GM18951 (cell line): ENCODE measurements around the gene SCN2A.

Source experiments
- POLR2A ChIP-seq: IDR thresholded peaks from 4 replicates; pipeline ENCODE4 v1.6.1; 2011; ENCODE audit warnings: mild to moderate bottlenecking; ENCODE audit not compliant: insufficient read length, insufficient read depth; ENCODE audit errors: extremely low read depth
- in situ Hi-C: fragments of 300-500 bp; cut with MboI; formaldehyde crosslinking; loops from one replicate; pipeline ENCODE4 v1.12.0; 2022; ENCODE audit warnings: low sequenced_read_pairs, mixed read lengths, inconsistent platforms; ENCODE audit not compliant: unreplicated experiment

Gene SCN2A

DNA sequence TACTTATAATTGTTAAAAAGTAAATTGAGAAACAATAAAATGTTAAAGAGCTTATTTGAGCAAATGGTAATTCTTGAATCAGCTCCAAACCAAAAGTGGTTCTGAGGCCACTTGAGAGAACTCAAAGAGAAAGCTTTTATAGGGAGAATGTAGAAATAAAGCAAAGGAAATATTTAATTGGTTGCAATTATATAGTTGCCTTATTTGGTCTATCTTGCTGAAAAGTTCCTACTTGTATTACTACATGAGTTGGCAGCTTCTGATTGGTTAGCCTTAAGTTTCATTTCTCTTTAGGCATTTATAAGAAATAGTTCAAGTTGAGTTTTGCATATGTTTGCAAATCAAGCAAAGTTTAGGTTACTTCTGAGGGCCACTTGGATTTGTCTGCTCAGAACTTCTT, 38.1 kb downstream of the SCN2A start:
- TF ChIP-seq POLR2A = no peak
- in situ Hi-C loops = no loop called here

DNA sequence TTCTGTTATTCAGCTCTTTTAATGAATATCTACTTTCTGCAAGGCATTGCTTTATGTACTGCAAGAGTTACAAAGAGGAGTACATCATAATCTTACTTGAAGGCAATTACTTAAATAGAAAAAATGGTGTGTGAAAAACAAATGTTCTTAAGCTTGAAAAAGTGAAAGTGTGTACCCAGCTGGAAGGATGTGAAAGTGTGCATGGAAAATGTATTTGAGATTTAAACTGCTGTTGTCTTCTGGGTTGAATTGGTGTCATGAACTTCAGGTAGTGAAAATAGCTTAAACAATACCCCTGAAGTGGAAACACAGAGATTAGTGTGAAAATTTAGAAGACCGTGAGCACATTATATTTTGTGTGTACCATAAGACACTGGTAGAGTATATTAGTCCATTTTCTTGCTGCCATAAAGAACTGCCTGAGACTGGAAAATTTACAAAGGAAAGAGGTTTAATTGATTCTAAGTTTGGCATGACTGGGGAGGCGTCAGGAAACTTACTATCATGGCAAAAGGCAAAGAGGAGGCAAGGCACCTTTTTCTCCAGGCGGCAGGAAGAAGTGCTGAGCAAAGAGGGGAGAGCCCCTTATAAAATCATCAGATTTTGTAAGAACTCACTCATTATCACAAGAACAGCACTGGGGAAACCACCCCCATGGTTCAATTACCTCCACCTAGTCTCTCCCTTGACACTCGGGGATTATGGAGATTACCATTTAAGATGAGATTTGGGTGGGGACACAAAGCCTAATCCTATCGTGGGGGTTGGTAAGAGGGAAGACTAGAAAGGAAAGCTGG, 38.8 kb downstream of the SCN2A start:
- in situ Hi-C loops = no loop called here

GRCh38 chr2:165280356-165280755, 41.1 kb downstream of the SCN2A start:
- TF ChIP-seq POLR2A = no peak
- in situ Hi-C loops = no loop called here

More for the DNA sequence above, 38.8 kb downstream of the SCN2A start:
- no peak for TF ChIP-seq POLR2A

- TF ChIP-seq POLR2A = no peak
- in situ Hi-C loops = no loop called here
Measured at GRCh38 chr2:165281387-165281786, 42.2 kb downstream of the SCN2A start.

GRCh38 chr2:165283342-165283741, 44.1 kb downstream of the SCN2A start:
- no peak for TF ChIP-seq POLR2A
- in situ Hi-C loops = no loop called here

GRCh38 chr2:165287094-165287778, 48.0 kb downstream of the SCN2A start:
- in situ Hi-C loops = no loop called here

GRCh38 chr2:165289069-165289468, 49.9 kb downstream of the SCN2A start:
- no peak for TF ChIP-seq POLR2A
- in situ Hi-C loops = no loop called here

More at GRCh38 chr2:165287094-165287778, 48.0 kb downstream of the SCN2A start:
- TF ChIP-seq POLR2A = no peak

- no peak for TF ChIP-seq POLR2A
- in situ Hi-C loops = no loop called here
Measured at GRCh38 chr2:165293440-165294420, 54.5 kb downstream of the SCN2A start.

- no peak for TF ChIP-seq POLR2A
- in situ Hi-C loops = no loop called here
Measured at GRCh38 chr2:165294912-165295311, 55.7 kb downstream of the SCN2A start.

DNA sequence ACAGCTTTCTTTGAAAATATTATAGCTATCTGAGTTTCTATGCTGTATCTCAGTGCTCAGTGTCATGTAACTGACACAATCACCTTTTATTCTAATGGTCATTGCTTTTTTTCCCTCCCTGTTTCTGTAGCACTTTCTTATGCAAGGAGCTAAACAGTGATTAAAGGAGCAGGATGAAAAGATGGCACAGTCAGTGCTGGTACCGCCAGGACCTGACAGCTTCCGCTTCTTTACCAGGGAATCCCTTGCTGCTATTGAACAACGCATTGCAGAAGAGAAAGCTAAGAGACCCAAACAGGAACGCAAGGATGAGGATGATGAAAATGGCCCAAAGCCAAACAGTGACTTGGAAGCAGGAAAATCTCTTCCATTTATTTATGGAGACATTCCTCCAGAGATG, 56.4 kb downstream of the SCN2A start:
- in situ Hi-C loops = no loop called here
- TF ChIP-seq POLR2A = no peak

DNA sequence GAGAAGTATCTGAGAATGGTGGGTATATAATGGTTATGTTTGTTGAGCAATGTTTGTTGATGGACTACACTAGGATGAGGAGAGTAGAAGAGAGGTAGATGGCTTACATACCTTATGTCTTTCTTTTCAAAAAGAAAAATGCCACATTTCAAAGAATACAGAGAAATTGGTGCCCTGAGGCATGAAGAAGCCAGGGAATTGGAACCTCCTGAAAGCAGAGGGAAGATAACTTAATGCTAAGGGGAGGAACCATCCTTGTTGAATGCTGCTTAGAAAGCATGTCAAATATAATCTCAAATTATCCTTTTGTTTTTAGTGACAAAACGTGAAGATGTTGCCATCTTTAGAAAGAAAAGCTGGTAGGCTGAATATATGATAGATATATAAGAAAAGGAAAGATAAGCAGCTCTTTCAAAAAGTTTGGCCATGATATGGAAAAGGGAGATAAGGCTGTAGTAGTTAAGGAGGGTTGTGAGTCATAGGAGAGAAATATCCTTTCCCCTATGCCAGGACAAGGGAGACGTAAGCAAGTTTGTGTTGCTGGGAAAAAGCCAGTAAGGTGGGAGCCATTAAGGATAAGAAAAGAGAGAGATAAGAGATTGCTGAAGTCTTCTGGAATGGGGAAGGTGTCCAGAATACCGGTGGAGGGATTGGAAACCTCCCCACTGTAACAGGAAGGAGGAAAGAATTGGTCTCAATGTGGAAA, 66.3 kb downstream of the SCN2A start:
- TF ChIP-seq POLR2A = no peak
- in situ Hi-C loops = no loop called here

DNA sequence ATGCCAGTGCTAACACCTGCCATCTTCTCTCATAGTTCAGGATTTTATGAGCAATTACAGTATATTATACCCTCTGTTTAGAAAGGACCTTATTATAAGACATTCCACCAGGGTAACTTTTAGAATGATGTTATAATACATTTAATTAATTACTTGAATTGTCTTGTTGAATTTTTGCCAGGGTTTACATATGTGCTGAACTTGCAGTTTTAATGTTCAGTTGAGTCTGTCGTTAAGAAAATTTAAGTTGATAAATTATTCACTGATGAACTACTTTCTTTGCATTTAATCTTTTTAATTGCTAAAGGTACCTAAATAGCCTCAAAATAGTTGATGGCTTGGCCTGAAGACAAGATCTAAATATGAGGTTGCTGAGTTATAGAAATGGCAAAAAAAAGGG, 68.1 kb downstream of the SCN2A start:
- TF ChIP-seq POLR2A = no peak
- in situ Hi-C loops = no loop called here
